OCI-LY7 (cell line): ENCODE measurements around the gene PLVAP. TPM values are rescaled to one million over a fixed set of nuclear protein-coding genes. Genes with fewer than 3 reads are reported as not detected.

Experiments used
- BruUV-seq: library from RNA; stranded (reverse); fragments of 400-500 nt; replicated peaks from 2 replicates; lab custom pipeline; 2021; lab: Mats Ljungman, UMichigan
- CTCF ChIA-PET: fragments of 300-600 bp; sonication (Branson Sonifier 250); formaldehyde crosslinking; loops from one replicate; lab custom pipeline; 2022; ENCODE audit warnings: antibody characterized with exemption; ENCODE audit not compliant: unreplicated experiment; lab: Charles Lee
- POLR2A ChIA-PET: fragments of 300-600 bp; sonication (Branson Sonifier 250); formaldehyde crosslinking; loops from one replicate; lab custom pipeline; 2022; ENCODE audit warnings: antibody characterized with exemption; lab: Charles Lee
- DNase-seq: peaks from one replicate; pipeline ENCODE4 v3.0.0-alpha.2; 2015; ENCODE audit warnings: low spot score
- H2AFZ ChIP-seq: fragments of 200-600 bp; sonication (generic), shearing (Covaris generic); 2 replicates; pipeline ENCODE4 v1.6.1; 2014; ENCODE audit warnings: mild to moderate bottlenecking, antibody characterized with exemption, low read length, moderate library complexity
- H3K27ac ChIP-seq: fragments of 200-600 bp; sonication (generic); 2 replicates; pipeline ENCODE4 v1.5.1; 2014; ENCODE audit warnings: mixed run types, low read depth, mild to moderate bottlenecking, moderate library complexity, low read length, inconsistent platforms; ENCODE audit not compliant: poor library complexity, severe bottlenecking
- H3K36me3 ChIP-seq: fragments of 200-600 bp; sonication (generic); 2 replicates; pipeline ENCODE4 v1.6.1; 2014; ENCODE audit warnings: mild to moderate bottlenecking, antibody characterized with exemption, low read length, moderate library complexity, mixed read lengths; ENCODE audit not compliant: insufficient read depth
- H3K4me1 ChIP-seq: fragments of 200-600 bp; sonication (generic); 2 replicates; pipeline ENCODE4 v1.5.1; 2014; ENCODE audit warnings: mild to moderate bottlenecking, low read length; ENCODE audit not compliant: insufficient read depth, poor library complexity, severe bottlenecking
- H3K4me2 ChIP-seq: fragments of 200-600 bp; sonication (generic); 2 replicates; pipeline ENCODE4 v1.6.1; 2014; ENCODE audit warnings: mild to moderate bottlenecking, low read length
- H3K4me3 ChIP-seq: fragments of 200-600 bp; sonication (generic); 2 replicates; pipeline ENCODE4 v1.5.1; 2014; ENCODE audit warnings: mild to moderate bottlenecking, low read depth, low read length; ENCODE audit not compliant: poor library complexity, severe bottlenecking
- H3K79me2 ChIP-seq: fragments of 200-600 bp; sonication (generic); 2 replicates; pipeline ENCODE4 v1.6.1; 2016; ENCODE audit warnings: low read depth, mild to moderate bottlenecking, low read length, moderate library complexity, mixed read lengths; ENCODE audit not compliant: insufficient read depth
- H3K9me2 ChIP-seq: fragments of 200-600 bp; sonication (generic); 2 replicates; pipeline ENCODE4 v1.6.1; 2016; ENCODE audit warnings: mild to moderate bottlenecking, low read length, mixed read lengths; ENCODE audit not compliant: insufficient read depth
- H3K9me3 ChIP-seq: fragments of 200-600 bp; sonication (generic); 2 replicates; pipeline ENCODE4 v1.6.1; 2014; ENCODE audit warnings: mild to moderate bottlenecking, mixed run types, low read length, mixed read lengths
- H4K20me1 ChIP-seq: fragments of 200-600 bp; sonication (generic); 2 replicates; pipeline ENCODE4 v1.6.1; 2014; ENCODE audit warnings: mild to moderate bottlenecking, antibody characterized with exemption, low read length, moderate library complexity, mixed read lengths; ENCODE audit not compliant: insufficient read depth
- CTCF ChIP-seq: fragments of 200-600 bp; sonication (generic); conservative IDR thresholded peaks from 2 replicates; pipeline ENCODE4 v1.5.1; 2014; ENCODE audit warnings: mild to moderate bottlenecking, antibody characterized with exemption, low read length, moderate library complexity, mixed read lengths
- EZH2phosphoT487 ChIP-seq: fragments of 200-600 bp; sonication (generic); IDR thresholded peaks from 2 replicates; pipeline ENCODE4 v1.6.1; 2018; ENCODE audit warnings: low read depth, borderline replicate concordance, mild to moderate bottlenecking, mixed run types, antibody characterized with exemption, low read length, moderate library complexity, mixed read lengths
- intact Hi-C: fragments of 100-400 bp; cut with micrococcal nuclease; formaldehyde crosslinking; loops from one replicate; pipeline ENCODE4 v1.10.0; 2022; ENCODE audit not compliant: unreplicated experiment
- total RNA-seq, 2 experiments: library from RNA; depleted of rRNA in 1 of 2; stranded (reverse); fragments of >200 nt in 1 of 2; shearing (Covaris generic) in 1 of 2; gene quantifications; 2 replicates each; pipeline ENCODE4 v1.2.3, GENCODE V29; 2014 to 2022

The PLVAP gene
- total RNA-seq, 2 experiments from 2014 or later: 0.16 to 1.5 TPM

DNA sequence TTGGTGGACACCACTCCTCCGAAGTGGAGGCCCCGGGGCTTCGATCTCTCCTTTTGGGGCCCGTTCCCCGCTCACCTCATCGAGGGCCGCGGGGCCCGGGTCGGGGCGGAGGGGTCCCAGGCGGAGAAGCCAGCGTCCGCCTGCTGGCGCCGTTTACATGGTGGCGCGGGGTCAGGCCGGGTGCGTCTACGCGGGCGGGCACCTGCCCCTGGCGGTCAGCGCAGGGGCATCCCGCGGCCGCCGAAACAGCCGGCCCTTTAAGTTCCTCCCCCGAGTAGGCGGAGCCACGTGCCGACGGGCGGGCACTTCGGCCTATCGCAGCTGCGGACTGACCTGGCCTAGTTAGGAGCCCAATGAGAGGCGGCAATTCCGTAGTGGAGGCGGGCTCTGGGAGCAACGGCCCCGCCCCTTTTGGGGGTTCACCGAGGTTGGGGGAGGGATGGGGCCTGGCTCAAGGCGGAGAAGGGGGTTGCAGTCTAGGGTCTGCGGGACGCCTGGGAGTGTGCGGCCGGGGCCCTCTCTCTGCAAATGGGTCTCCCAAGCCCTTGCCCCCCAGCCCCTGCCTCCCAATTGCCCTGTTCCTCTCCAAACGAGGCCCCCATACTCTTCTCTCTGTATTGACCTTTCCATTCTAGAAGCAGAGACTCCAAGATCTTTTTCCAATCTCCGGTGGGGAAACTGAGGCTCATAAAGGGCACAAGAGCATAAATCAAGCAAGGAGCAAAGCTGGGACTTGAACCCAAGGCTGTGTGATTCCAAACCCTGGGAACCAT is 73.8 kb downstream of the PLVAP start, which contains the start of gene ABHD8:
TSS of gene ABHD8 (minus strand) at position 259 of the 773 bp plus-strand sequence. CDS start 1,809 bp downstream, outside the sequence.
- Histone ChIP-seq H3K9me2 (no peaks in the 10 kb centered on the region), H4K20me1 (no peaks in the 10 kb centered on the region), H3K4me1 (peaks cover 40% of the 10 kb centered on the region), H2AFZ (peak within 1 kb of the TSS; percentile 29; the same call in 1 of the 2 replicates), H3K4me3 (peak within 1 kb of the TSS; percentile 74), H3K27ac (peak within 1 kb of the TSS; percentile 90), H3K36me3 (peaks cover 12% of the 10 kb centered on the region), H3K79me2 (peaks cover 8% of the 10 kb centered on the region), H3K4me2 (peak within 1 kb of the TSS; percentile 95), H3K9me3 (no peaks in the 10 kb centered on the region)
- TF ChIP-seq CTCF: peak; percentile 39
- TF ChIP-seq EZH2phosphoT487: no peak
- ChIA-PET CTCF (interaction anchor here (1.4 kb wide), 1 partner anchor 9 kb away, joined by 3 read pairs; no protein-coding TSS in a partner anchor), POLR2A (no interaction called here)
- intact Hi-C loops: no loop called here
- DNase-seq: peak; percentile 98
- no TSS peak for BruUV-seq

DNA sequence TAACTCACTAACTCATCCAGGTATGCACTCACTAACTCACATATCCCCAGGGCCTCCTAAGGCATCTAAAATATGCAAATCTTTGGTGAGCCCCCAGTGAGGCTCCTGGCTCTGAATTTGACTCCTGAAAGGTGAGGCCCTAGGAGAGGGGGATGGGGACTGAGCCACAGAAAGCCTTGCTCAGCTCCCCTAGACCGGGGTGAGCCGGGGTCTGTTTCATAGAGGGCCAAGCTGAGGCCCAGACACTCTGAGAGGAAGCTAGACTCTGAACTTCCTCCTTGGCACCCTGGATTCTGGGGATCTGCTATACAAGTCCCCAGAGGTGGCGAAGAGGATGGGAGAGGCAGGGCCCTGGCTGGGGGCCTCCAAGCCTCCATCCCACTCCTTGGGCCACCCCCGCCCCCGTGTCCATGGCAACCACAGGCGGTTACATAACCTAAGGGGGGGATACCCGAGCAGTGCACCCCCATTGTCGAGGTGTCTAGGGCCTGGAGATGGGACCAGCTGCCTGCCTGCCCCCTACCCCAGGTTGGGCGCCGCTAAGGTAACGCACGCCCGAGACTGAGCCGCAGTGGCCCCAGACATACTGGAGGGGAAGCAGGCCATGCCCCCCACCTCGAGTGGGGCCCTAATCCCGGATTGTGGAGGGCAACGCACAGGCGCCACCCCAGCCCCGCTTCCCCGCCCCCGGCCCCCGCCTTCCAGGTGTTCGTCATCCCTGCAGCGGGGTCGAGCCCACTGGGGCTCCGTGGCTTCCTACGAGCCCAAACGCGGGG is 74.6 kb downstream of the PLVAP start:
- intact Hi-C loops: no loop called here
- H3K36me3 ChIP-seq: peaks cover 16% of the 10 kb centered on the region
- peaks cover 35% of the 10 kb centered on the region for H3K4me1 ChIP-seq
- ChIA-PET POLR2A (no interaction called here), CTCF (interaction anchor here (1.4 kb wide), 1 partner anchor 9 kb away, joined by 3 read pairs; no protein-coding TSS in a partner anchor)
- DNase-seq: peak; percentile 51
- no peaks in the 10 kb centered on the region for H3K9me3 ChIP-seq
- peaks cover 8% of the 10 kb centered on the region for H3K79me2 ChIP-seq
- H2AFZ ChIP-seq: no peak overlapping the region; the same call in 1 of the 2 replicates
- peak overlapping the region; percentile 95 for H3K4me2 ChIP-seq
- H3K4me3 ChIP-seq: peak overlapping the region; percentile 74
- H4K20me1 ChIP-seq: no peaks in the 10 kb centered on the region
- peak overlapping the region; percentile 36 for H3K27ac ChIP-seq
- H3K9me2 ChIP-seq: no peaks in the 10 kb centered on the region
- no TSS peak for BruUV-seq
- TF ChIP-seq EZH2phosphoT487: no peak
- TF ChIP-seq CTCF: no peak

Other genes starting within 250 kb of the PLVAP start
- 31.2 TPM in 2 replicates for gene USE1, start 162.0 kb downstream of the PLVAP start, total RNA-seq (2014; rRNA removed; shearing (Covaris generic))
- gene USE1, start 162.0 kb downstream of the PLVAP start, total RNA-seq (2022): 25.4 and 28.6 TPM in 2 replicates
- 5.9 and 10.2 TPM in 2 replicates for gene OCEL1, start 151.1 kb downstream of the PLVAP start, total RNA-seq (2014; rRNA removed; shearing (Covaris generic))
- gene OCEL1, start 151.1 kb downstream of the PLVAP start, total RNA-seq (2022): 29.5 and 38.8 TPM in 2 replicates
- gene NR2F6, start 131.4 kb downstream of the PLVAP start, total RNA-seq (2014; rRNA removed; shearing (Covaris generic)): 31.0 and 39.2 TPM in 2 replicates
- 30.0 and 33.1 TPM in 2 replicates for gene NR2F6, start 131.4 kb downstream of the PLVAP start, total RNA-seq (2022)
- gene USHBP1, start 112.6 kb downstream of the PLVAP start, total RNA-seq (2014; rRNA removed; shearing (Covaris generic)): 2.4 and 3.1 TPM in 2 replicates
- gene USHBP1, start 112.6 kb downstream of the PLVAP start, total RNA-seq (2022): 6.5 and 7.6 TPM in 2 replicates
- gene BABAM1, start 109.9 kb downstream of the PLVAP start, total RNA-seq (2014; rRNA removed; shearing (Covaris generic)): 79.0 and 79.7 TPM in 2 replicates
- 107 and 118 TPM in 2 replicates for gene BABAM1, start 109.9 kb downstream of the PLVAP start, total RNA-seq (2022)
- gene ANKLE1, start 95.4 kb downstream of the PLVAP start, total RNA-seq (2014; rRNA removed; shearing (Covaris generic)): 35.2 and 45.1 TPM in 2 replicates
- gene ANKLE1, start 95.4 kb downstream of the PLVAP start, total RNA-seq (2022): 53.7 and 59.4 TPM in 2 replicates
- gene ABHD8, start 73.9 kb downstream of the PLVAP start, total RNA-seq (2014; rRNA removed; shearing (Covaris generic)): 11.6 TPM in 2 replicates
- gene ABHD8, start 73.9 kb downstream of the PLVAP start, total RNA-seq (2022): 17.3 and 18.9 TPM in 2 replicates
- gene MRPL34, start 71.5 kb downstream of the PLVAP start, total RNA-seq (2014; rRNA removed; shearing (Covaris generic)): 174 and 182 TPM in 2 replicates
- gene MRPL34, start 71.5 kb downstream of the PLVAP start, total RNA-seq (2022): 168 and 173 TPM in 2 replicates
- gene DDA1, start 67.8 kb downstream of the PLVAP start, total RNA-seq (2014; rRNA removed; shearing (Covaris generic)): 36.6 and 39.2 TPM in 2 replicates
- gene DDA1, start 67.8 kb downstream of the PLVAP start, total RNA-seq (2022): 48.8 and 57.9 TPM in 2 replicates
- 4.3 and 5.9 TPM in 2 replicates for gene ANO8, start 42.5 kb downstream of the PLVAP start, total RNA-seq (2014; rRNA removed; shearing (Covaris generic))
- 12.8 and 13.5 TPM in 2 replicates for gene ANO8, start 42.5 kb downstream of the PLVAP start, total RNA-seq (2022)
- gene GTPBP3, start 39.8 kb downstream of the PLVAP start, total RNA-seq (2014; rRNA removed; shearing (Covaris generic)): 83.2 and 103 TPM in 2 replicates
- gene GTPBP3, start 39.8 kb downstream of the PLVAP start, total RNA-seq (2022): 104 and 113 TPM in 2 replicates
- gene CCDC194, start 16.9 kb upstream of the PLVAP start, total RNA-seq (2014; rRNA removed; shearing (Covaris generic)): 2.4 and 2.9 TPM in 2 replicates
- 8.5 and 8.8 TPM in 2 replicates for gene CCDC194, start 16.9 kb upstream of the PLVAP start, total RNA-seq (2022)
- 101 and 134 TPM in 2 replicates for gene BST2, start 28.3 kb upstream of the PLVAP start, total RNA-seq (2014; rRNA removed; shearing (Covaris generic))
- gene BST2, start 28.3 kb upstream of the PLVAP start, total RNA-seq (2022): 114 and 146 TPM in 2 replicates
- 47.4 and 57.3 TPM in 2 replicates for gene MVB12A, start 42.7 kb upstream of the PLVAP start, total RNA-seq (2014; rRNA removed; shearing (Covaris generic))
- gene MVB12A, start 42.7 kb upstream of the PLVAP start, total RNA-seq (2022): 55.5 and 65.1 TPM in 2 replicates
- not detected in 2 replicates for gene TMEM221, start 71.3 kb upstream of the PLVAP start, total RNA-seq (2014; rRNA removed; shearing (Covaris generic))
- gene TMEM221, start 71.3 kb upstream of the PLVAP start, total RNA-seq (2022): not detected in 2 replicates
- gene NXNL1, start 83.6 kb upstream of the PLVAP start, total RNA-seq (2014; rRNA removed; shearing (Covaris generic)): not detected in 2 replicates
- gene NXNL1, start 83.6 kb upstream of the PLVAP start, total RNA-seq (2022): not detected in 2 replicates
- gene SLC27A1, start 93.2 kb upstream of the PLVAP start, total RNA-seq (2014; rRNA removed; shearing (Covaris generic)): 2.5 and 3.3 TPM in 2 replicates
- 2.7 and 3.2 TPM in 2 replicates for gene SLC27A1, start 93.2 kb upstream of the PLVAP start, total RNA-seq (2022)
- 86.5 and 107 TPM in 2 replicates for gene PGLS, start 134.3 kb upstream of the PLVAP start, total RNA-seq (2014; rRNA removed; shearing (Covaris generic))
- 146 and 158 TPM in 2 replicates for gene PGLS, start 134.3 kb upstream of the PLVAP start, total RNA-seq (2022)
- 43.0 and 49.6 TPM in 2 replicates for gene COLGALT1, start 178.3 kb upstream of the PLVAP start, total RNA-seq (2014; rRNA removed; shearing (Covaris generic))
- gene COLGALT1, start 178.3 kb upstream of the PLVAP start, total RNA-seq (2022): 57.2 and 68.6 TPM in 2 replicates